ENCODE data around the gene MRPS21.

Gene MRPS21

GRCh38 chr1:150293433-150294253 lies at the start of gene MRPS21:
TSS of gene MRPS21 (plus strand) at chr1:150293861. CDS start at chr1:150294367, 506 bp downstream.
- peak; percentile 91 for DNase-seq

GRCh38 chr1:150249936-150250335 lies 43.7 kb upstream of the MRPS21 start:
- DNase-seq: no peak

- no peak for DNase-seq
These were observed 37.5 kb upstream of the MRPS21 start for GRCh38 chr1:150256198-150256553.

GRCh38 chr1:150256554-150257341 lies 36.9 kb upstream of the MRPS21 start:
- no peak for DNase-seq

- DNase-seq: no peak
These were observed 35.8 kb upstream of the MRPS21 start, which contains the start of gene CA14 for GRCh38 chr1:150257624-150258585. TSS of gene CA14 (plus strand) at chr1:150257774. CDS start at chr1:150258129, 355 bp downstream.

GRCh38 chr1:150259217-150259616 lies 34.4 kb upstream of the MRPS21 start:
- DNase-seq: no peak

GRCh38 chr1:150259758-150260669 lies 33.6 kb upstream of the MRPS21 start:
- no peak for DNase-seq

GRCh38 chr1:150261367-150261766 lies 32.3 kb upstream of the MRPS21 start:
- no peak for DNase-seq

- no peak for DNase-seq
These were observed 31.0 kb upstream of the MRPS21 start for GRCh38 chr1:150262388-150263320.

GRCh38 chr1:150263549-150263948 lies 30.1 kb upstream of the MRPS21 start:
- no peak for DNase-seq

GRCh38 chr1:150267896-150268295 lies 25.8 kb upstream of the MRPS21 start:
- no peak for DNase-seq

GRCh38 chr1:150268340-150268704 lies 25.3 kb upstream of the MRPS21 start:
- peak; percentile 61 for DNase-seq

- peak; percentile 94 for DNase-seq
These were observed 24.8 kb upstream of the MRPS21 start, which contains the start of gene APH1A for GRCh38 chr1:150268705-150269403. TSS of gene APH1A (minus strand) at chr1:150269016. CDS start at chr1:150268810, 206 bp downstream.

- DNase-seq: no peak
These were observed 24.2 kb upstream of the MRPS21 start for GRCh38 chr1:150269451-150269850.

- DNase-seq: no peak
These were observed 22.2 kb upstream of the MRPS21 start for GRCh38 chr1:150271291-150271959.

- no peak for DNase-seq
These were observed 20.4 kb upstream of the MRPS21 start for GRCh38 chr1:150273311-150273710.

- no peak for DNase-seq
These were observed 13.4 kb upstream of the MRPS21 start for GRCh38 chr1:150280138-150280707.

GRCh38 chr1:150281221-150281757 lies 12.4 kb upstream of the MRPS21 start:
- DNase-seq: peak; percentile 67
